Spinal cord (tissue), 10 donors: ENCODE measurements around the gene MAPK9. TPM values are rescaled to one million over a fixed set of nuclear protein-coding genes. Genes with fewer than 3 reads are reported as not detected.

Experiments
- DNase-seq, 6 donors: peaks; one replicate each; pipeline versions ENCODE4 v3.0.0 to v3.0.0-alpha.2; 2013 to 2015; ENCODE audit warnings: low spot score in 6 of 6, low read depth in 4 of 6
- H3K27ac ChIP-seq: one replicate; pipeline ENCODE4 v1.5.1; 2013; ENCODE audit warnings: low read depth, low read length, control low read depth
- H3K27me3 ChIP-seq: one replicate; pipeline ENCODE4 v1.6.1; 2013; ENCODE audit warnings: low read length; ENCODE audit not compliant: control insufficient read depth, insufficient read depth
- H3K36me3 ChIP-seq: one replicate; pipeline ENCODE4 v1.6.1; 2013; ENCODE audit warnings: low read length; ENCODE audit not compliant: control insufficient read depth, insufficient read depth
- H3K4me1 ChIP-seq: one replicate; pipeline ENCODE4 v1.6.1; 2013; ENCODE audit warnings: low read length; ENCODE audit not compliant: control insufficient read depth, insufficient read depth
- H3K4me3 ChIP-seq: one replicate; pipeline ENCODE4 v1.5.1; 2013; ENCODE audit warnings: low read depth, low read length, control low read depth
- H3K9me3 ChIP-seq: one replicate; pipeline ENCODE4 v1.6.1; 2013; ENCODE audit warnings: low read length; ENCODE audit not compliant: control insufficient read depth, insufficient read depth
- WGBS: methylation state at CpG from one replicate; pipeline ENCODE4 v1.1.5; 2013; ENCODE audit warnings: missing lambda C conversion rate; ENCODE audit not compliant: insufficient coverage; 5-methylcytosine and 5-hydroxymethylcytosine counted together
- polyA plus RNA-seq, 2 donors: library from polyadenylated mRNA; unstranded; fragments of 120-200 nt; gene quantifications; one replicate each; pipeline ENCODE4 v1.2.1, GENCODE V29; 2013; ENCODE audit not compliant: insufficient read length in 2 of 2
- total RNA-seq, 2 donors: library from RNA; depleted of rRNA in 1 of 2; stranded (reverse); fragments of 120-200 nt in 1 of 2; fragments of >200 nt in 1 of 2; gene quantifications; one replicate each; pipeline versions ENCODE4 v1.2.3 to v1.2.4, GENCODE V29; 2013 to 2014
- donor health status: healthy.

Gene MAPK9
- total and polyA plus RNA-seq, 4 donors = 32.6 to 97.6 (median 88.4) TPM

GRCh38 chr5:180289433-180289832 lies 2.5 kb downstream of the MAPK9 start:
- Histone ChIP-seq H3K4me1 (peaks cover 34% of the 10 kb centered on the region), H3K27me3 (no peaks in the 10 kb centered on the region), H3K9me3 (no peaks in the 10 kb centered on the region), H3K36me3 (no peaks in the 10 kb centered on the region), H3K27ac (no peak overlapping the region), H3K4me3 (no peak overlapping the region)
- DNase-seq = no peak
- 59% methylated on average over 3 of the region's 3 CpGs for WGBS

GRCh38 chr5:180287868-180288267 lies 4.0 kb downstream of the MAPK9 start:
- peak in 1 of 6 donors; percentile 20 for DNase-seq
- Histone ChIP-seq H3K4me3 (no peak overlapping the region), H3K36me3 (peaks cover 6% of the 10 kb centered on the region), H3K4me1 (peaks cover 27% of the 10 kb centered on the region), H3K27me3 (no peaks in the 10 kb centered on the region), H3K27ac (no peak overlapping the region), H3K9me3 (no peaks in the 10 kb centered on the region)
- 73% methylated on average over 5 of the region's 7 CpGs for WGBS

- no peak overlapping the region for H3K4me3 ChIP-seq
- no peaks in the 10 kb centered on the region for H3K27me3 ChIP-seq
- no peak for DNase-seq
- WGBS = 95% methylated on average over 1 of the region's 2 CpGs
- no peak overlapping the region for H3K27ac ChIP-seq
- no peaks in the 10 kb centered on the region for H3K9me3 ChIP-seq
- peaks cover 27% of the 10 kb centered on the region for H3K4me1 ChIP-seq
- H3K36me3 ChIP-seq = peaks cover 10% of the 10 kb centered on the region
These were observed 4.5 kb downstream of the MAPK9 start for GRCh38 chr5:180287404-180287803.

- DNase-seq = peak in 1 of 6 donors; percentile 33
- WGBS = 84% methylated on average over 7 of the region's 10 CpGs
These were observed 7.7 kb downstream of the MAPK9 start for GRCh38 chr5:180284149-180284548.

GRCh38 chr5:180283026-180283615 lies 8.8 kb downstream of the MAPK9 start:
- no peaks in the 10 kb centered on the region for H3K27me3 ChIP-seq
- DNase-seq = peak in 1 of 6 donors; percentile 26
- WGBS = 86% methylated on average over 5 of the region's 10 CpGs
- H3K4me1 ChIP-seq = peaks cover 11% of the 10 kb centered on the region
- H3K9me3 ChIP-seq = no peaks in the 10 kb centered on the region
- no peak overlapping the region for H3K27ac ChIP-seq
- H3K4me3 ChIP-seq = no peak overlapping the region
- peaks cover 33% of the 10 kb centered on the region for H3K36me3 ChIP-seq

More at GRCh38 chr5:180284149-180284548, 7.7 kb downstream of the MAPK9 start:
- Histone ChIP-seq H3K36me3 (peaks cover 23% of the 10 kb centered on the region), H3K4me3 (no peak overlapping the region), H3K4me1 (peaks cover 11% of the 10 kb centered on the region), H3K27me3 (no peaks in the 10 kb centered on the region), H3K9me3 (no peaks in the 10 kb centered on the region), H3K27ac (no peak overlapping the region)

GRCh38 chr5:180282281-180282680 lies 9.6 kb downstream of the MAPK9 start:
- no peak for DNase-seq
- Histone ChIP-seq H3K4me3 (no peak overlapping the region), H3K9me3 (no peaks in the 10 kb centered on the region), H3K27ac (no peak overlapping the region), H3K4me1 (peaks cover 11% of the 10 kb centered on the region), H3K27me3 (no peaks in the 10 kb centered on the region), H3K36me3 (peaks cover 36% of the 10 kb centered on the region)
- WGBS = 97% methylated on average over 7 of the region's 9 CpGs

GRCh38 chr5:180281706-180282105 lies 10.2 kb downstream of the MAPK9 start:
- peaks cover 11% of the 10 kb centered on the region for H3K4me1 ChIP-seq
- no peaks in the 10 kb centered on the region for H3K9me3 ChIP-seq
- H3K27ac ChIP-seq = no peak overlapping the region
- peaks cover 40% of the 10 kb centered on the region for H3K36me3 ChIP-seq
- 84% methylated on average over 10 of the region's 10 CpGs for WGBS
- no peak overlapping the region for H3K4me3 ChIP-seq
- DNase-seq = no peak
- no peaks in the 10 kb centered on the region for H3K27me3 ChIP-seq

GRCh38 chr5:180274695-180275094 lies 17.2 kb downstream of the MAPK9 start:
- H3K4me3 ChIP-seq = no peak overlapping the region
- no peaks in the 10 kb centered on the region for H3K27me3 ChIP-seq
- no peaks in the 10 kb centered on the region for H3K4me1 ChIP-seq
- WGBS = no CpG with 5 or more reads among the region's 1 CpG
- peaks cover 28% of the 10 kb centered on the region for H3K36me3 ChIP-seq
- no peak overlapping the region for H3K27ac ChIP-seq
- H3K9me3 ChIP-seq = no peaks in the 10 kb centered on the region
- no peak for DNase-seq

GRCh38 chr5:180271221-180271620 lies 20.7 kb downstream of the MAPK9 start:
- Histone ChIP-seq H3K36me3 (peaks cover 27% of the 10 kb centered on the region), H3K9me3 (no peaks in the 10 kb centered on the region), H3K4me3 (no peak overlapping the region), H3K27ac (no peak overlapping the region), H3K27me3 (no peaks in the 10 kb centered on the region), H3K4me1 (no peaks in the 10 kb centered on the region)
- 93% methylated on average over 4 of the region's 7 CpGs for WGBS
- DNase-seq = no peak

- Histone ChIP-seq H3K27me3 (no peaks in the 10 kb centered on the region), H3K4me1 (no peaks in the 10 kb centered on the region), H3K4me3 (no peak overlapping the region), H3K27ac (no peak overlapping the region), H3K9me3 (peaks cover 25% of the 10 kb centered on the region), H3K36me3 (peaks cover 43% of the 10 kb centered on the region)
- WGBS = no CpG with 5 or more reads among the region's 3 CpGs
- no peak for DNase-seq
These were observed 32.6 kb downstream of the MAPK9 start for GRCh38 chr5:180259260-180259611.
